K562 (cell line): ENCODE measurements around the gene ARHGAP28. TPM values are rescaled to one million over a fixed set of nuclear protein-coding genes. Genes with fewer than 3 reads are reported as not detected.
A peak's percentile ranks its signal among the peaks of the same experiment; 100 is the strongest.

ENCODE experiments used
- BDP1 ChIP-seq: IDR thresholded peaks from 3 replicates; pipeline ENCODE4 v1.6.1; 2011; ENCODE audit not compliant: insufficient read length, insufficient read depth
- CBFB ChIP-seq: sonication (generic); formaldehyde crosslinking; IDR thresholded peaks from 2 replicates; pipeline ENCODE4 v1.4.0; 2020; ENCODE audit warnings: mild to moderate bottlenecking, missing genetic modification reagents
- CBX3 ChIP-seq, 2 experiments: IDR thresholded peaks; 1 replicate in 1 of 2; 2 replicates in 1 of 2; pipeline ENCODE4 v1.6.1; 2012; ENCODE audit warnings: inconsistent platforms in 2 of 2, low read length in 2 of 2, borderline replicate concordance in 1 of 2, control low read depth in 1 of 2
- CREB1 ChIP-seq, 2 experiments: sonication (generic) in 1 of 2; formaldehyde crosslinking in 1 of 2; IDR thresholded peaks; 2 replicates each; pipeline versions ENCODE4 v1.6.1 to v1.8.0; 2012 to 2022; ENCODE audit warnings: inconsistent platforms in 1 of 2, mild to moderate bottlenecking in 1 of 2, missing genetic modification reagents in 1 of 2, moderate library complexity in 1 of 2
- FOS ChIP-seq: IDR thresholded peaks from 3 replicates; pipeline ENCODE4 v1.6.1; 2011; ENCODE audit not compliant: insufficient read length; ENCODE audit errors: extremely low read depth
- FOXM1 ChIP-seq, 2 experiments: fragments of 450-650 bp in 1 of 2; sonication (generic) in 1 of 2; formaldehyde crosslinking in 1 of 2; IDR thresholded peaks; 2 replicates each; pipeline versions ENCODE4 v1.6.1 to v1.9.0; 2017 to 2022; ENCODE audit warnings: low read depth in 2 of 2, mild to moderate bottlenecking in 2 of 2, missing genetic modification reagents in 1 of 2, moderate library complexity in 1 of 2
- HES1 ChIP-seq: fragments of 450-650 bp; IDR thresholded peaks from 2 replicates; pipeline ENCODE4 v1.6.1; 2016; ENCODE audit warnings: low read depth, mild to moderate bottlenecking, moderate library complexity
- ID3 ChIP-seq, 2 experiments: fragments of 250-450 bp in 1 of 2; fragments of 450-650 bp in 1 of 2; sonication (Bioruptor Pico) in 1 of 2; IDR thresholded peaks; 2 replicates each; pipeline versions ENCODE4 v1.6.1 to v1.8.0; 2016 to 2021; ENCODE audit warnings: mild to moderate bottlenecking in 2 of 2, moderate library complexity in 2 of 2, missing compliant biosample characterization in 1 of 2, missing genetic modification characterization in 1 of 2
- JUNB ChIP-seq: fragments of 450-650 bp; formaldehyde crosslinking; conservative IDR thresholded peaks from 2 replicates; pipeline ENCODE4 v1.4.0; 2020; ENCODE audit warnings: mild to moderate bottlenecking
- L3MBTL2 ChIP-seq: fragments of 450-650 bp; IDR thresholded peaks from 2 replicates; pipeline ENCODE4 v1.6.1; 2016; ENCODE audit warnings: mild to moderate bottlenecking, moderate library complexity
- MAFG ChIP-seq: fragments of 450-650 bp; conservative IDR thresholded peaks from 2 replicates; pipeline ENCODE4 v1.6.1; 2016; ENCODE audit warnings: missing genetic modification characterization, missing compliant biosample characterization
- NCOA2 ChIP-seq, 2 experiments: fragments of 450-650 bp; IDR thresholded peaks; 2 replicates each; pipeline ENCODE4 v1.6.1; 2018; ENCODE audit warnings: mild to moderate bottlenecking in 2 of 2, moderate library complexity in 1 of 2; ENCODE audit not compliant: partially characterized antibody in 2 of 2
- NCOA6 ChIP-seq: fragments of 450-650 bp; IDR thresholded peaks from 2 replicates; pipeline ENCODE4 v1.6.1; 2017; ENCODE audit warnings: mild to moderate bottlenecking
- NR3C1 ChIP-seq: sonication (generic); formaldehyde crosslinking; IDR thresholded peaks from 2 replicates; pipeline ENCODE4 v1.8.1; 2022; ENCODE audit warnings: missing genetic modification reagents
- RAD51 ChIP-seq: fragments of 450-650 bp; IDR thresholded peaks from 2 replicates; pipeline ENCODE4 v1.7.1; 2016; ENCODE audit warnings: low read depth, mild to moderate bottlenecking, borderline replicate concordance
- SFPQ ChIP-seq: fragments of 200-400 bp; formaldehyde crosslinking; IDR thresholded peaks from 2 replicates; pipeline ENCODE4 v1.6.1; 2017; ENCODE audit warnings: mild to moderate bottlenecking, low read depth, low read length, moderate library complexity
- SLC30A9 ChIP-seq: fragments of 250-450 bp; sonication (Bioruptor Pico); IDR thresholded peaks from 2 replicates; pipeline ENCODE4 v1.8.0; 2022; ENCODE audit warnings: mild to moderate bottlenecking, moderate library complexity
- TAF1 ChIP-seq: IDR thresholded peaks from 2 replicates; pipeline ENCODE4 v1.6.1; 2011; ENCODE audit warnings: mild to moderate bottlenecking, low read length, moderate library complexity; ENCODE audit not compliant: insufficient read depth, control insufficient read depth, severe bottlenecking; ENCODE audit errors: extremely low read depth
- TFAP4 ChIP-seq: sonication (generic); formaldehyde crosslinking; IDR thresholded peaks from 2 replicates; pipeline ENCODE4 v1.8.0; 2022; ENCODE audit warnings: missing genetic modification reagents, mild to moderate bottlenecking, moderate library complexity, borderline replicate concordance
- ZC3H4 ChIP-seq: sonication (generic); formaldehyde crosslinking; IDR thresholded peaks from 2 replicates; pipeline ENCODE4 v1.9.0; 2021; ENCODE audit warnings: missing genetic modification reagents, borderline replicate concordance
- ZFPM2 ChIP-seq: fragments of 250-450 bp; sonication (Bioruptor Pico); IDR thresholded peaks from 2 replicates; pipeline ENCODE4 v1.5.1; 2022; ENCODE audit warnings: mild to moderate bottlenecking
- ZNF239 ChIP-seq: fragments of 250-450 bp; sonication (Bioruptor Pico); IDR thresholded peaks from 2 replicates; pipeline ENCODE4 v1.4.0; 2020; ENCODE audit warnings: mild to moderate bottlenecking
- ZNF507 ChIP-seq: conservative IDR thresholded peaks from 2 replicates; pipeline ENCODE4 v1.6.1; 2017; ENCODE audit warnings: missing genetic modification characterization, missing compliant biosample characterization
- ZNF695 ChIP-seq: fragments of 450-650 bp; formaldehyde crosslinking; IDR thresholded peaks from 2 replicates; pipeline ENCODE4 v1.4.0; 2020; ENCODE audit warnings: mild to moderate bottlenecking, moderate library complexity
- polyA plus RNA-seq, 8 experiments: library from polyadenylated mRNA; depleted of rRNA in 4 of 8; stranded (reverse) in 5 of 8; unstranded in 3 of 8; fragments of >200 nt; fragmentation: Nextera tagmentation in 2 of 8; fragmentation: Illumina TruSeq in 1 of 8; extraction: Ambion mirVana in 2 of 8; extraction: Trizol in 1 of 8; gene quantifications; 2 replicates each; pipeline versions ENCODE4 v1.2.1 to v1.2.3, GENCODE V29; 2011 to 2014; ENCODE audit warnings: inconsistent platforms in 1 of 8, missing spikeins in 1 of 8
- total RNA-seq, 7 experiments: library from RNA; depleted of rRNA in 6 of 7; stranded (reverse); fragments of >200 nt in 6 of 7; fragmentation: Illumina TruSeq in 2 of 7; extraction: Trizol in 2 of 7; gene quantifications; 2 replicates each; pipeline versions ENCODE4 v1.2.1 to v1.2.3, GENCODE V29; 2011 to 2021; ENCODE audit warnings: low replicate concordance in 1 of 7

Gene ARHGAP28
- total and polyA plus RNA-seq, 9 of the 15 experiments (the other 6 are each of a cell fraction or from before 2014, with no cell fraction given): 0.93 to 5.9 (median 5.0) TPM

GRCh38 chr18:6729247-6730091 lies at the start of gene ARHGAP28 (continued):
- TF ChIP-seq SFPQ: no peak
- TF ChIP-seq CBFB: no peak
- TF ChIP-seq ZNF239 (CRISPR knock-in tag): no peak
- TF ChIP-seq ZC3H4 (CRISPR knock-in tag): no peak
- TF ChIP-seq JUNB (CRISPR knock-in tag): no peak
- peak; percentile 77 for TF ChIP-seq CREB1 (IDR thresholded peaks at IDR 0.05)
- TF ChIP-seq CREB1 (CRISPR knock-in tag; IDR thresholded peaks at IDR 0.05): peak; percentile 77
- TF ChIP-seq FOXM1 (IDR thresholded peaks at IDR 0.05; ENCODE audit: low read depth): no peak
- no peak for TF ChIP-seq FOXM1 (CRISPR knock-in tag; IDR thresholded peaks at IDR 0.05; ENCODE audit: low read depth)
- no peak for TF ChIP-seq SLC30A9 (CRISPR knock-in tag)
- TF ChIP-seq NR3C1 (CRISPR knock-in tag): peak; percentile 81; the same call in 1 of the 2 replicates
- TF ChIP-seq L3MBTL2: peak; percentile 87
- TF ChIP-seq RAD51: no peak
- no peak for TF ChIP-seq CBX3 (IDR thresholded peaks at IDR 0.05; ENCODE audit: borderline replicate concordance in 1 of 2, low read length in 2 of 2)
- no peak for TF ChIP-seq ZNF695 (CRISPR knock-in tag)
- no peak for TF ChIP-seq NCOA6
- TF ChIP-seq ZFPM2 (CRISPR knock-in tag): no peak
- no peak for TF ChIP-seq TAF1
- TF ChIP-seq FOS: no peak
- TF ChIP-seq NCOA2 (IDR thresholded peaks at IDR 0.05; ENCODE audit: partially characterized antibody in 2 of 2): no peak
- TF ChIP-seq ID3 (CRISPR knock-in tag; IDR thresholded peaks at IDR 0.05): no peak
- TF ChIP-seq ID3 (tag; IDR thresholded peaks at IDR 0.05): peak; percentile 69; the same call in 1 of the 2 replicates
- no peak for TF ChIP-seq BDP1
- TF ChIP-seq MAFG (tag): no peak
- TF ChIP-seq HES1: no peak
- TF ChIP-seq TFAP4 (CRISPR knock-in tag): peak; percentile 79
- no peak for TF ChIP-seq ZNF507 (tag)
